HG02884 (cell line): ENCODE measurements around the gene FLT1.

Experiments
- ATAC-seq: cut with Tn5 transposase; IDR thresholded peaks from one replicate; pipeline ENCODE4 v1.9.1; 2021; ENCODE audit warnings: mild to moderate bottlenecking, moderate library complexity; ENCODE audit not compliant: unreplicated experiment

The FLT1 gene

DNA sequence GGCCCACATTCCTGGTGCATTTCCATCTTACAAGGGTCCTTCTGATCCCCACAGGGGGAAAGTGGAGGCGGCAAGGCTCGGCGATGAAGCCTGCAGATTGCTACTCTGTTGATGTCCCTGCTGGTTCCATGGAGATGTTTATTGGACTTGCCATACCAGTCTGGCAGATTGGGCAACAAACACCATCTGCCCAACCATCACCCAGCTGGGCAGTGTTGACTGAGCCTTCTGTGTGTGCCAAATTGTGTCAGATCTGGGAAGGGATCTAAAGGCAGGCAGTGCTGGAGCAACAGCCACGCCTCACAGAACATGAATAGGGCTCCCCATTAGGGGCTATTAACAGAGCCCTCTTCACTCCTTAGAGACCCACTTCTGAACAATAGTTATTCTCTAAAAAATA is 35.0 kb downstream of the FLT1 start:
- no peak for ATAC-seq

DNA sequence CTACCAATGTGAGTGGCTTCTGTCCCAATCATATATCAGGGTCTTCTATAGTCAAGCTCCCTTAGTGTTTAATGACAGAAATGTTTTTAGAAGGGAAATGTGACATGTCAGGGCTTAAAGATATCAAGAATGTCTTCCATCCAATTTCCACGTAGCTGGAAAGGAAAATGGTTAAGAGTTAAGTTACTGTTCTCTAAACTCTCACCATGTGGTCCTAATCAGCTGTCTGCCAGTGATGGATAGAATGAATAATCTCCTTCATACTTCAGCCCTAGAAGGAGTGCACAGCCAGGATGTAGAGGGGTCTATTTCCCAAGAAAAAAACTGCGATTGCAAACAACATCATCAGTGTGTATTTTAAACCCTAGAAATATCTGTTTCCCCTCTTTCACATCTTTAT is 36.3 kb downstream of the FLT1 start:
- no peak for ATAC-seq

DNA sequence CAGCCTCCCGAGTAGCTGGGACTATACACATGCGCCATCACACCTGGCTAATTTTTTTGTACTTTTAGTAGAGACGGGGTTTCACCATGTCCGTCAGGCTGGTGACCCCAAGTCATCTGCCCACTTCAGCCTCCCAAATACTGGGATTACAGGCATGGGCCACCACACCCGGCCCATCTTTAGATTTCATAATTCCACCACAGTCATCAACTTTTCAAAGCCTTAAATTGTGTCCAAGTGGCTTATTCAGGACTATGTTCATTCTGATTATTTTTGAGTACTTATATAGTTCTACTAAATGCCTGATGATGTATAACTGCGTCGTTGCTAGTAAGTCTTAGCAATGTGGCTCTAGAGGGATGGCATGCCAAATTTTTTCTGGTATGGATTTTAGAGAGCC is 36.9 kb downstream of the FLT1 start:
- ATAC-seq = no peak

DNA sequence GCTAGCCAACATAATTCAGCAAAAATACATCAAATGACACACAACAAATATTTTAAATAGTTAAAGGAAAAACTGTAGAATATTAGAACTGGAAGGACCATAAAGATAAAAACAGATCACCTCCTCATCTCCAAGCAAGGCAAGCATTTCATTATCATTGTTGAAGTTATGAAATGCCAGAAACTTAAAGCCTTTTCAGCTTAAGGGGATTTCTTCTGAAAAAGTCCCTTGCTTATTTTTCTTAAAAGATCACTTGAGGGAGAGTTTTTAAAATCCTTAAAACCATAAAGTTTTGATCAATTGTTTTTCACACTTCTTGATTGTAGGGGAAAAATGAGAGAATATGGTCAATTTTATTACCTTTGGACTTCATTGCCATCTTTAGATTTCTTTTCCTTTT is 37.4 kb downstream of the FLT1 start:
- ATAC-seq = no peak

DNA sequence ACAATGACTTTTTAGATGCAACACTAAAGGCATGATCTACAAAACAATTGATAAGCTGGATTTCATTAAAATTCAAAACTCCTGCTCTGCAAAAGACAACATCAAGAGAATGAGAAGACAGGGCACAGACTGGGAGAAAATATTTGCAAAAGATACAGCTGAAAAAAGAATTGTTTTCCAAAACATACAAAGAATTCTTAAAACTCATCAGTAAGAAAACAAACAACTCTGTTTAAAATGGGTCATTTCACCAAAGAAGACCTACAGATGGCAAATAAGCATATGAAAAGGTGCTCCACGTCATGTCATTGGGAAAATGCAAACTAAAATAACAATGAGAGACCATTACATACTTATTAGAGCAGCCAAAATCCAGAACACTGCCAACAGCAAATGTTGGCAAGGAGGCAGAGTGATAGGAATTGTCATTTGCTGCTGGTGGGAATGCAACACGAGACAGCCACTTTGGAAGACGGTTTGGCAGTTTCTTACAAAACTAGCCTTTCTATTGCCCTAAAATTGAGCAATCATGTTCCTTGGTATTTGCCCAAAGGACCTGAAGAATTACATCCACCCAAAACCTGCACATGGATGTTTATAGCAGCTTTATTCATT is 39.2 kb downstream of the FLT1 start:
- ATAC-seq = no peak

DNA sequence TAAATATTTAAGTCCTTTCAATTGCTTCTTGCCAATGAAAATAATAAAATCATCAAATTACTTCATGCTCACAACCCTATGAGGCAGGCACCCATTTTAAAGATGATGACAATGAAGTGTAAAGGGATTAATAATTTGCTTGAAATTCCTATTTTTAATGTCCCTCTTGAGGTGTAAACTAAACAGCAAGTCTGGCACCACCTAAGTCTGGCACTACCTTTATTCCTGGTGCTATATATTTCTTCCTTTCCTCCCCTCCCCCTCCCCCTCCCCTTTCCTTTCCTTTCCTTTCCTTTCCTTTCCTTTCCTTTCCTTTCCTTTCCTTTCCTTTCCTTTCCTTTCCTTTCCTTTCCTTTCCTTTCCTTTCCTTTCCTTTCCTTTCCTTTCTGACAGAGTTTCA is 42.2 kb downstream of the FLT1 start:
- ATAC-seq = no peak

DNA sequence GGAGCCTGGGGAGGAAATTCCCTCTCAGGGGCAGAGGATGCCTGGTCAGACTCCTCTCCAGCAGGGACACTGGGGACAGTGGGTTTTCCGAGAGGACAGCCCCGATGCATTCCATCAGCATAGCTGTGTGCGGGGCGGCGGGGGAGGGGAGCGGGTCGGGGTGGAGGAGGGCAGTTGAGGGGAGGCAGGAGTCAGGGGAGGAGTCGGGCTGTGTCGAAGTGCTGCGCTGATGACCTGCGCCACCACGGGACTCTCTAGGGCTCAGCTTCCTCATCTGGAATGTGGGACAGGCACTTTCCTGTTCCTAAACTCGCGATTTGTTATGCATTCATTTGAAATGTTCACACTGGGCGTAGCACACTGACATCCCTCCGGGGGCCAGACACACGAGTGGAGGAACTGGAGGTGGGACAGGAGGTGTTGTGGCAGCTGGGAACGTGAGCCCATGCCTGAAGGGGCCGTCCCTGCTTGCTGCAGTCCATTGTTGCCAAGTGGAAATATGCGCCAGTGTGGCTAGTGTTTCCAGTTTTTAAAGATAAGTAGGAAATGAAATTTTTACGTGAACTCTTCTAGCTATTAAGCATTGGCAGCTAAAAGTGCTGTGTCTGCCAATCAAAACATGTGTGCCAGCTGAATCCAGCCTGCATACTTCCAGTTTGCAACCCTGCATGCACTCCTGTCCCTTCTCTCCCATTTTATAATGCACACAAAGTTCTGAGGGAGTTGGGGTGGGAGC is 43.3 kb downstream of the FLT1 start:
- no peak for ATAC-seq

DNA sequence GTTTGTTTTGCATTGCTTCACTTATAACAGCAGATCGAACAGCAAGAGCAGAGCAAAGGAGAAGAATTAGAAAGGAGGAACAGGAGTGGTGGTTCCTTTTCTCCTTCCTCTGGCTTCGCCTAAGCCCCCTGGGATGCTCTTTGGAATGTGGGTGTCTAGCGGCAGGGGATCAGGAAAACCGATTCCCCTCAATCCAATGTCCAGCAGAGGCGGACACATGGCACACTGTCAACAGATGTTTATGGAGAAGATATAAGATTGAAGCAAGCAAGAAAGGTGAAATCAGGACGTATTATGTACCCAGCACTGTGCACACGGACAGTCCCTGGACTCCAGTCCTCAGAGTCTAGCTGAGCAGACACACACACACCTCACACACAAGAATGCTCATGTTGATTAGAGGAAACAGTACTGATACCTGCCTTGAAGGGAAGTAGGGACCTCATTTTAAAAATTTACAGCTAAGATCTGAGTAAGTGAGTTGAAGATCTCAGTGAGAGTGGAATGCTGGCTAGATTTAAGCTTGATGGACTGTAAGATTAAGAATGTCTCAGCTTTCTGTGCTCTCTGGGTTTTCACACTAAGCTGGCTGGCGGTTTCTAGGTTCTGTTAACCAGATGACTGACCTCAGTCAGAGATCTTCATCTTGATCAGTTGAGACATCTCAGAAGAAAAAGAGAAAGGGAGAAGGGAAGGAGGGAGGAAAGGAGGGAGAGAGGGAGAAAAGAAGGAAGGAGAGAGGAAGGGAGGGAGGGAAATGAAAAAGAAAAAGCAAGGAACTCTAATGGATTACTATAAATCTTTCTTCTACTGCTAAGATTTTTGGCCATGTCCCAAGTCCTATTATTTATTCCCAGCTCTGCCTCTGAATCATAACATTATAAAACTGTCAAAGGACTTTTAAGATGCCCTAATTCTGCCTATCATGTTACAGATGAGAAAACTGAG is 44.8 kb downstream of the FLT1 start:
- ATAC-seq = no peak

DNA sequence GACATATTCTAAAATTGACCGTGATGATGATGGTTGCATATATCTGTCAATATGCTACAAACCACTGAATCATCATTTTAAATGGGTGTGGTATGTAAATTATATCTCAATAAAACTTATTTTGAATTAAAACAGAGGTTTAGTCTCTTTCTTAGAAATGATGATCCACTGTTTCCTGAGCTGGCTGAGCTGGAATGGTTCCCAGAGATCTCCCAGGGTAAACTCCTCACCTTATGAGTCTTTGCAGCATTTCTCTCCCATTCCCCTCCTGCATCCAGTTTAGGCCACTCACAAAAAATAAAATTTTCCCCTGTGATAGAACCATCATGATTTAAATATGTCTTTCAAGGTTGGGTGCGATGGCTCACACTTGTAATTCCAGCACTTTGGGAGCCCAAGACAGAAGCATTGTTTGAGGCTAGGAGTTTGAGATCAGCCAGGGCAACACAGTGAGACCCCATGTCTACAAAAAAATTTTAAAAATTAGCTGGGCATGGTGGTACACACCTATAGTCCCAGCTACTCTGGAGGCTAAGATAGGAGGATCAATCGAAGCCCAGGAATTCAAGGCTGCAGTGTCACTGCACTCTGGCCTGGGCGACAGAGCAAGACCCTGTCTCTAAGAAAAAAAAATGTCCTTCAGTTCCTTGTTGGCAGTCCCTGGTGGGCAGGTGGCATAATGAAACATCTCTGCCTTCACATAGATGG is 46.1 kb downstream of the FLT1 start:
- no peak for ATAC-seq

DNA sequence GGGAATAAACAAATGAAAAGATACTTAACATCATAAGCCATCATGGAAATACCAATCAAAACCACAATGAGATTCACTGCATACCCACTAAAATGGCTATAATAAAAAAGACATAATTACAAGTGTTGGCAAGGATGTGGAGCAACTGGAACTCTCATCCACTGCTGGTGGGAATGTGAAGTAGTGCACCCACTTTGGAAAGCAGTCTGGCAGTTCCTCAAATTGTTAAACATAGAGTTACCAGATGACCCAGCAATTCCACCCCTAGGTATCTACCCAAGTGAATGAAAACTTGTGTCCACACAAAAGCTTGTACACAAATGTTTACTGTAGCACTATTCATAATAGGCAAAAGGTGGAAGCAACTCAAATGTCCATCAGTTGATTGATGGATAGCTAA is 46.9 kb downstream of the FLT1 start:
- no peak for ATAC-seq

DNA sequence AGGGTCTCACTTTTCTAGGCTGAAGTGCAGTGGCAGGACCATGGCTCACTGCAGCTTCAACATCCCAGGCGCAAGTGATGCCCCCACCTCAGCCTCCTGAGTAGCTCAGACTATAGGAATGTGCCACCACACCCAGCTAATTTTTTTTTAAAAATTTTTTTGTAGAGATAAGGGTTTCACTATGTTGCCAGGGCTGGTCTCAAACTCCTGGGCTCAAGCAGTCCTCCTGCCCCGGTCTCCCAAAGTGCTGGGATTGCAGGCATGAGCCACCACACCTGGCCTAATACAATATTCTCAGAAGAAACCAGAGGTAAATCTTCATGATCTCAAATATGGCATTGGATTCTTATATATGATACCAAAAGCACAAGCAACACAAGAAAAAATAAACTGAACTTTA is 47.7 kb downstream of the FLT1 start:
- ATAC-seq = no peak

DNA sequence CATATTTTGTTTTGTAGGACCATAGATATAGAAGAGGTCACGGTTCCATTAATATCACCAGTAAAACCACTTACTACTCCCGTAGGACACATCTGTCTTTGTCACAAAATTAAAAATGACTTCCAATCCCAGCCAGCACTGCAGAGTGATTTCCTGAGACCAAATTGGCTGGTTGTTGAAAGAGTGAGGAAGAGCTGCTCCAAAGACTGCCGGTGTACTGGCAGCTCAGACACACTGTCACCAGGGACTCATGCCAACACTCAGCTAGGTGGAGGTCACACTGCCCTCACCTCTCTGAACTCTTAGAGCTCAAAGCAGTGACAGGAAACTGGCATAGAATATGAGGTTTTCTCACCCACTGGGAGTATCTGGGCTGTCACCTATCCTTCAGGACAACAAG is 52.1 kb downstream of the FLT1 start:
- no peak for ATAC-seq

DNA sequence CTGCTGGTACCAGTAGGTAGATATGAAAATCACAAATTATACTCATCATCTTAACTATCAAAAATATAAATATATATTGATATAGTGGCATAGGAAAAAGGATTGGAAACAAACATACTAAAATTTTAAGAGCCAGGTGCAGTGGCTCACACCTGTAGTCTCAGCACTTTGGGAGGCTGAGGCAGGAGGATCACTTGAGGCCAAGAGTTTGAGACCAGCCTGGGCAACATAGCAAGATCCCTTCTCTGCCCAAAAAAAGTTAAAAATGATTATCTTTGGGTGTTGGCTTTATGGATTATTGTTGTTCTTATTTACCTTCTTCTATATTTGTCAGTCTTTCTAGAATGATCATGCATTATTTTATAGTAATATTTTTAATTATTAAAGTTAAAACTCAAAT is 53.4 kb downstream of the FLT1 start:
- no peak for ATAC-seq

DNA sequence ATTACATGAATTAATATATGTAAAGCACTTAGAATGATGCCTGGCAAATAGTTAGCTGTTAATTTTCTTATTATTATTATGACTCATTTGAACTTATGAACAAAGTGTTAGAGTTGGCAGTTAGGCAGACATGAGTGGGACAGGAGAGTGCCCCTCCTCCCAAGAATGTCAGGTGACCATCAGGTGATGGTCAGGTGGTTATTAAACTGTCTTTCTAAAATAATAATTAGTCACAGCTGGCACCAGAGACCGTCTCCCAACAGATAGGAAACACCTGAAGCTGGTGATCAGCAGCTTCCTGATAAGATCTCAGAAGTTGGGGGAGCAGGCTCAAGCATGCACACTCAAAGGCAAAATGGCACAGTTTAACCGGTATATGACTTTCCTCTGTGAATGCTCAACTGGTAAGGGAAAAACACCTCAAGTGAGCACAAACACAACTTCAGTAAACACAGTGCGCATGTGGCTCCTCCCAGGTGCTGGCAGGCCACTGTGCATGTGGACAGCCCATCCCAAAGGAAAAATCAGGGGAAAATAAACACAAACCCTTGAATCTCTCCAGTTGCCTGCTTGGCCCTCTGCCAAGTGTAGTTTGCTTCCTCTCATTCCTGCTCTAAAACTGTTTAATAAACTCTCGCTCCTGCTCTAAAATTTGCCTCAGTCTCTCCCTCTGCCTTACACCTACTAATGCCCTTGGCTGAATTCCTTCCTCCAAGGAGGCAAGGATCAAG is 54.0 kb downstream of the FLT1 start:
- ATAC-seq = no peak

DNA sequence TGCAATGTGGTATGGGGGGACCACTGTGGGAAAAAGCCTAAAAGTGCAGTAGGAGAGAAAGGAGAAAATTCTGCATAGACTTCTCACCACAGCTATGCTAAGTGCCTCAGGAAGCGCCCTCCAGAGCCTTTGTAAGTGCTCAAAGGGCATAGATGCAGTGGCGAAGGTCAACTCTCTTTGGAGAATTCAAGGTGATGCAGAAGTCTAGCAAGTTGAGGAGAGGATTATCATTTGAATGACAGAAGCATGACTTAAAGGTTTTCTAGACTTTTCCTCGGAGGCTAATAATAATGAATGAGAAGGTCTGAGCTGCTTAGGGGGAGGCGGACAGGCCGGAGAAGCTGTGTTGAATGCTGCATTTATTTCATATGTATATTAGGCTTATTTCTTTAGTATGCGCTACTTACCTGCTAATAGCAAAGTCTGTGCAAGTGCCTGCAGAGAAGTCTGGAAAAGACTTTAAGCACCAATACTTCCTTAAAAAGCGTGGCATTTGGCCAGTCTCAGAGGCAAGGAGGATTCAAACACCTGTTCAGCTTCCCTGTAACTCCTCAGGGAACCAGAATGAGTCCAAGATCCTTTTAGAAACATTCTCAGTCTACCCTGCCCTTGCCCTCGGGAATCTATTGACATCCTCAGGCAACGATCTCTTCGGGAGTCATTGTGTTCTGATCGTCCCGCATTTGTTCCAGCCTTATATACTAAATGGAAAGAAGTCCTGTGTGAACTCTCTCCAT is 56.2 kb downstream of the FLT1 start:
- ATAC-seq = no peak

DNA sequence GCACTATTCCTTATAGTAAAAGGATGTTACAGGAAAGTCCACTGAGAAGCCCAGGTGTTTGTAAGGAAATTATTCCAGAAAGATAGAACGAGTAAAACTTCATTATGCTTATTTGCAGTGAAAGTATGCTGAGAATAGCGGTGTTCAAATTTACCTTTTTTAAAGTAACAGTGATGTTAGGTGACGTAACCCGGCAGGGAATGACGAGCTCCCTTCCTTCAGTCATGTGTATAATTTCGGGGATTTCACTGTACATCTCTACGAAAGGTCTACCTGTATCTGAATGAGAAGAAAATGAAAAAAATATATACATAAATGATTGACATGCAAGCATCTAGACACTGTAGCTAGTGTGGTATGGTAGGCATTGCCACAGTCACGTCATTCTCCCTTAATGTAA is 56.9 kb downstream of the FLT1 start:
- ATAC-seq = no peak

DNA sequence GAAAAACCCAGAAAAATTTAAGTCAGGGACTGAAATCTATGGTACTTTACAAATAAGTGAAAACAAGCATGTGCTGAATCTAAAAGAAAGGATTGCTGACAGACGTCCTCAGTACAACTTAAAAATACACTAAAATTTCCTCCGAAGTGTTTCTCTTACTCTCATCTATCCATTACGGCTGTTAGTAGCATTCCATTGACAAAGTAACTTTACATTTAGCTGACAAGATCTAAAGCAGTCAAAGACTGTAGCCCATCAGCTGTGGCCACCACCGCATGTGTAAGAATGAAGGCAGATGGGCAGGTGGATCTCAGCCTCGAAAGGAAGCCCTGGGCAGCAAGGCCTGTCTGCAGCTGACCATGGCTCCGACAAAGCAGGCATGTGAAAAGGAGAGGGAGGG is 59.0 kb downstream of the FLT1 start:
- no peak for ATAC-seq

DNA sequence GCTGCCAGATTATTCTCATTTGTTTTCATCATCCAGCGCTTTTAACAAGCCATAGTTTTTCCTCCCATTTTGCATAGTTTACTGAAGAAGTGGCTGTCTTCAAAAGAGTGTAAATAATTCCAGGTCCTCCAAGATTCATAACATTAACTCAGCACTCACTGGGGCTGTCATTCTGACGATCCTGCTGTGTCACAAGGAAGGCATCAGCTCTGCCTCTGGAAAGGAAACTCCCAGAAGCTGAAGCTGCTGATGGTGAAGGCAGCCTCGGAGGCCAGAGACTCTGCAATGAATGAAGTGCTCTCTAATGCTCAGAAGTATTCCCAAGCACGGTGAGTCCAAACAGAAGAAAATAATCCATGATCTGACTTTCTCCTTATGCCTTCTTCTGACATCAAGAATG is 60.0 kb downstream of the FLT1 start:
- no peak for ATAC-seq

DNA sequence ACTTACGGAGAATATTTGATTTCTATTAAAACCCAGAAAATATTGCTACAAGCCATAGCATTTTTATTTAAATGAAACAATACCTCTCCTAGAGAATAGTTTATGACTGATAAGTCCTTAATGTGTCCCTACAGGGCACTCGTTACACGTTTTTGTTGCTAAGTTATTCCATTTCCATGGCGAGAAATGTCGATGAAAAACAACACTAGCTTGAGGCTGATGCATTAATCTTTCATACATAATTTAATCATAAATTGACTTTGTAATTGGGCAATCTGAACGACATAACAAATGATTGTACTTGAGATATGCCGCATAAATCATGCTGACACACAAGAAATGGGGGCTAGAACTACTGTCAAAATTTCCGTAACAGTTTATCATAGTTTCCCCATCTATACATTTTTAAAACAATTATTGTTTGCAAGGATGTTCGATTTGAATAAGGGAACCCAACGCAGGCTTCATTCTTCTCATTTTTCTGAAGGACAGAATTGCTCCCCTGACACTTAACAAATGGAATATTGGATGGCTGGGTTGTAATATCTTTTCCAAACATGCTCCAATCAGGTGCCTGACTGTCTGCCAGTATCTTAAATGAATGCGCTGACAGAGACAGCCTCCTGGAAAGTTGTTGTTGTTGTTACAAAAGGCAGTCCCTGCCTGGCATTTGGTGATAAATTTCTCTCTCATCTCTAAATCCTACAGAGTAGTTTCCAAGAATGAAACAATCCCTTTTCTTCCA is 61.9 kb downstream of the FLT1 start:
- no peak for ATAC-seq
